T-helper 1 cell treated with Interleukin-12 subunit alpha and Interleukin-12 subunit beta and Interleukin-4 antibody, amounts not matched to agents 30 μg/mL and 1 μg/mL, for 36 hours (primary cell): Measurements from ENCODE around the gene SF1.

Experiments
- H3K27ac Mint-ChIP-seq: one replicate; pipeline ENCODE4 v1.8.0; 2021; ENCODE audit warnings: mild to moderate bottlenecking, mixed read lengths
- H3K27me3 Mint-ChIP-seq: one replicate; pipeline ENCODE4 v1.8.0; 2021; ENCODE audit warnings: low read depth, mixed read lengths
- H3K36me3 Mint-ChIP-seq: one replicate; pipeline ENCODE4 v1.8.0; 2021; ENCODE audit warnings: low read depth, mixed read lengths
- H3K4me1 Mint-ChIP-seq: one replicate; pipeline ENCODE4 v1.8.0; 2021; ENCODE audit warnings: low read depth, mixed read lengths
- H3K4me3 Mint-ChIP-seq: one replicate; pipeline ENCODE4 v1.8.0; 2021; ENCODE audit warnings: mild to moderate bottlenecking, moderate library complexity, mixed read lengths
- H3K9me3 Mint-ChIP-seq: one replicate; pipeline ENCODE4 v1.8.0; 2021; ENCODE audit warnings: mixed read lengths

Gene SF1

GRCh38 chr11:64753380-64754123, 24.8 kb downstream of the SF1 start:
- Mint-ChIP-seq H3K27ac (no peak overlapping the region), H3K9me3 (no peaks in the 10 kb centered on the region), H3K4me1 (peaks cover 9% of the 10 kb centered on the region), H3K4me3 (no peak overlapping the region), H3K36me3 (peaks cover 22% of the 10 kb centered on the region), H3K27me3 (no peaks in the 10 kb centered on the region)

GRCh38 chr11:64753019-64753379, 25.3 kb downstream of the SF1 start:
- peaks cover 11% of the 10 kb centered on the region for H3K4me1 Mint-ChIP-seq
- H3K9me3 Mint-ChIP-seq: no peaks in the 10 kb centered on the region
- H3K4me3 Mint-ChIP-seq: no peak overlapping the region
- peaks cover 25% of the 10 kb centered on the region for H3K36me3 Mint-ChIP-seq
- H3K27me3 Mint-ChIP-seq: no peaks in the 10 kb centered on the region
- H3K27ac Mint-ChIP-seq: no peak overlapping the region

- no peak overlapping the region for H3K4me3 Mint-ChIP-seq
- no peaks in the 10 kb centered on the region for H3K27me3 Mint-ChIP-seq
- peaks cover 13% of the 10 kb centered on the region for H3K4me1 Mint-ChIP-seq
- H3K36me3 Mint-ChIP-seq: peaks cover 25% of the 10 kb centered on the region
- no peaks in the 10 kb centered on the region for H3K9me3 Mint-ChIP-seq
- no peak overlapping the region for H3K27ac Mint-ChIP-seq
These were observed 26.0 kb downstream of the SF1 start for GRCh38 chr11:64752175-64752970.

GRCh38 chr11:64751580-64751979, 26.8 kb downstream of the SF1 start:
- H3K27ac Mint-ChIP-seq: no peak overlapping the region
- H3K4me3 Mint-ChIP-seq: no peak overlapping the region
- peaks cover 25% of the 10 kb centered on the region for H3K36me3 Mint-ChIP-seq
- no peaks in the 10 kb centered on the region for H3K9me3 Mint-ChIP-seq
- peaks cover 13% of the 10 kb centered on the region for H3K4me1 Mint-ChIP-seq
- H3K27me3 Mint-ChIP-seq: no peaks in the 10 kb centered on the region

GRCh38 chr11:64751136-64751535, 27.2 kb downstream of the SF1 start:
- Mint-ChIP-seq H3K36me3 (peaks cover 25% of the 10 kb centered on the region), H3K27me3 (no peaks in the 10 kb centered on the region), H3K9me3 (no peaks in the 10 kb centered on the region), H3K4me3 (no peak overlapping the region), H3K4me1 (peaks cover 15% of the 10 kb centered on the region), H3K27ac (no peak overlapping the region)

- Mint-ChIP-seq H3K4me1 (peaks cover 15% of the 10 kb centered on the region), H3K36me3 (peaks cover 25% of the 10 kb centered on the region), H3K4me3 (no peak overlapping the region), H3K27ac (peak overlapping the region; percentile 52), H3K27me3 (no peaks in the 10 kb centered on the region), H3K9me3 (no peaks in the 10 kb centered on the region)
These were observed 27.8 kb downstream of the SF1 start for GRCh38 chr11:64750361-64751054.

GRCh38 chr11:64747961-64748665, 30.2 kb downstream of the SF1 start:
- Mint-ChIP-seq H3K9me3 (no peaks in the 10 kb centered on the region), H3K36me3 (peaks cover 23% of the 10 kb centered on the region), H3K27me3 (no peaks in the 10 kb centered on the region), H3K4me1 (peaks cover 25% of the 10 kb centered on the region), H3K27ac (peak overlapping the region; percentile 75), H3K4me3 (no peak overlapping the region)

- H3K36me3 Mint-ChIP-seq: peaks cover 12% of the 10 kb centered on the region
- peak overlapping the region; percentile 40 for H3K4me3 Mint-ChIP-seq
- peak overlapping the region; percentile 73 for H3K27ac Mint-ChIP-seq
- peaks cover 25% of the 10 kb centered on the region for H3K4me1 Mint-ChIP-seq
- H3K27me3 Mint-ChIP-seq: no peaks in the 10 kb centered on the region
- no peaks in the 10 kb centered on the region for H3K9me3 Mint-ChIP-seq
These were observed 31.9 kb downstream of the SF1 start for GRCh38 chr11:64746486-64746885.

GRCh38 chr11:64745521-64746328, 32.6 kb downstream of the SF1 start:
- Mint-ChIP-seq H3K4me1 (peaks cover 28% of the 10 kb centered on the region), H3K9me3 (no peaks in the 10 kb centered on the region), H3K27ac (peak overlapping the region; percentile 99), H3K36me3 (peaks cover 13% of the 10 kb centered on the region), H3K27me3 (no peaks in the 10 kb centered on the region), H3K4me3 (peak overlapping the region; percentile 97)

- Mint-ChIP-seq H3K4me1 (peaks cover 28% of the 10 kb centered on the region), H3K9me3 (no peaks in the 10 kb centered on the region), H3K27me3 (no peaks in the 10 kb centered on the region), H3K36me3 (peaks cover 14% of the 10 kb centered on the region), H3K27ac (peak overlapping the region; percentile 99), H3K4me3 (peak overlapping the region; percentile 97)
These were observed 33.2 kb downstream of the SF1 start for GRCh38 chr11:64745189-64745520.

- H3K36me3 Mint-ChIP-seq: peaks cover 15% of the 10 kb centered on the region
- H3K4me1 Mint-ChIP-seq: peaks cover 26% of the 10 kb centered on the region
- no peaks in the 10 kb centered on the region for H3K9me3 Mint-ChIP-seq
- no peaks in the 10 kb centered on the region for H3K27me3 Mint-ChIP-seq
- H3K27ac Mint-ChIP-seq: peak overlapping the region; percentile 99
- H3K4me3 Mint-ChIP-seq: peak overlapping the region; percentile 97
These were observed 33.7 kb downstream of the SF1 start for GRCh38 chr11:64744544-64745188.

GRCh38 chr11:64743591-64744543, 34.5 kb downstream of the SF1 start, which contains the start of gene RASGRP2:
Gene RASGRP2, minus strand, starts transcription at chr11:64744142. Its CDS starts 1,276 bp downstream, at chr11:64742866.
- H3K9me3 Mint-ChIP-seq: no peaks in the 10 kb centered on the region
- peak within 1 kb of the TSS; percentile 88 for H3K27ac Mint-ChIP-seq
- peak within 1 kb of the TSS; percentile 91 for H3K4me3 Mint-ChIP-seq
- peaks cover 26% of the 10 kb centered on the region for H3K4me1 Mint-ChIP-seq
- H3K27me3 Mint-ChIP-seq: no peaks in the 10 kb centered on the region
- peaks cover 21% of the 10 kb centered on the region for H3K36me3 Mint-ChIP-seq
